Colonic mucosa (tissue), 4 donors: ENCODE results near the gene GNB1L. TPM values are rescaled to one million over a fixed set of nuclear protein-coding genes. Genes with fewer than 3 reads are reported as not detected.

Source experiments
- DNase-seq: peaks from one replicate; pipeline ENCODE4 v3.0.0-alpha.2; 2020
- H3K27ac ChIP-seq: fragments of 200-600 bp; one replicate; pipeline ENCODE4 v1.8.0; 2021
- H3K27me3 ChIP-seq: fragments of 200-600 bp; one replicate; pipeline ENCODE4 v1.8.0; 2021
- H3K36me3 ChIP-seq: fragments of 200-600 bp; one replicate; pipeline ENCODE4 v1.8.0; 2021
- H3K4me1 ChIP-seq: fragments of 200-600 bp; one replicate; pipeline ENCODE4 v1.8.0; 2021; ENCODE audit warnings: mild to moderate bottlenecking
- H3K4me3 ChIP-seq: fragments of 200-600 bp; one replicate; pipeline ENCODE4 v1.8.0; 2021
- H3K9ac ChIP-seq, 2 donors: one replicate each; pipeline ENCODE4 v1.7.0; 2013; ENCODE audit warnings: control low read depth in 2 of 2, low read depth in 2 of 2, low read length in 2 of 2
- H3K9me3 ChIP-seq: fragments of 200-600 bp; one replicate; pipeline ENCODE4 v1.8.0; 2021
- intact Hi-C: fragments of 100-400 bp; cut with DNase I; formaldehyde crosslinking; loops from one replicate; pipeline ENCODE4 v1.14.1; 2022
- total RNA-seq, 2 donors: library from RNA; stranded (reverse); fragmentation: NEBNext Ultra II Directional in 1 of 2; extraction: Animal tissue kit (Norgen Biotek cat#: 25700) in 1 of 2; gene quantifications; one replicate each; pipeline ENCODE4 v1.2.1, GENCODE V29; 2021
- TF ChIP-seq, protein P1 (sequence below): fragments of 200-600 bp; IDR thresholded peaks from one replicate; pipeline ENCODE4 v1.8.0; 2022; ENCODE audit warnings: antibody characterized with exemption, mild to moderate bottlenecking
- donor health status: healthy.
- donor health status: DM: no; HTN: no; CAD: no.
- donor health status: DM: no; HTN: no; CAD: no.

The GNB1L gene
- total RNA-seq, 2 donors from 2014 or later = 4.4 to 10.2 TPM

DNA sequence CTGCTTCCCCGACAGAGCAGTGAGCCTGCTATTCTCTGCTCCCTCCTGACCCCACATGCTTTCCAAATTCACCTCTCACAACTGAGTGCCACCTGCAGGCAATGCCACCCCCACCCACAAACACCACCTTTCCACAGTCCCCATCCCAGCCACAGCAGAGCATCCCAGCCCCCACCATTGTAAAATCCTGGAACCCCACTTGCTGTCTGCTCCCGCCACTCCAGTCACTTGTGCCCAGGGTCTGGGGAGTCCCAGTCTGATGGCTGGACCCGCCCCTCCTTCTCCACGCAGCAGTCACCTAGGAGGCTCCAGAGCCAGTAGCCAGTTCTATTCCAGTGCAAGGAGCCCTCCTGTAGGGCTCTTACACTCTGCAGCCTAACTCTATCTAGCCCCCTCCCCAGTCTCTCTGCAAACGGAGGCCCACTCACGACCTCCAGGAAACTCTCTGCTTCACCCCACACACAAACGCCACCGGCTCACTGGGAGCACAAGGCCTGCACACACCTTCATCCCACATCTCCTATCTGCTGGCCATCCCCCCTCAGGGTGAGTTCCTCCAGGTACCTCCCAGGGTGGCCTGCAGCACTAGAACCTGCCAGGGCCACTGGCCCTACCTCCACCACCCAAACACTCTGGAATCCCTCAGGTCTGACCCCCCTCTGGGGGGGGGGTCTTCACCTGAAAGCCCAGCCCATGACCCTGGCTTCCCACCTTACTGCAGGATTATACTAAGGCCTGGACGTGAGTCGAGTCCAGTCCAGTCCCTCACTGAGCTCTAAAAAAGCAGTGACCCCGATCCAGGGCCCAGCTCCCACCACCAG is 1.4 kb downstream of the GNB1L start:
- TF ChIP-seq, protein P1, sequence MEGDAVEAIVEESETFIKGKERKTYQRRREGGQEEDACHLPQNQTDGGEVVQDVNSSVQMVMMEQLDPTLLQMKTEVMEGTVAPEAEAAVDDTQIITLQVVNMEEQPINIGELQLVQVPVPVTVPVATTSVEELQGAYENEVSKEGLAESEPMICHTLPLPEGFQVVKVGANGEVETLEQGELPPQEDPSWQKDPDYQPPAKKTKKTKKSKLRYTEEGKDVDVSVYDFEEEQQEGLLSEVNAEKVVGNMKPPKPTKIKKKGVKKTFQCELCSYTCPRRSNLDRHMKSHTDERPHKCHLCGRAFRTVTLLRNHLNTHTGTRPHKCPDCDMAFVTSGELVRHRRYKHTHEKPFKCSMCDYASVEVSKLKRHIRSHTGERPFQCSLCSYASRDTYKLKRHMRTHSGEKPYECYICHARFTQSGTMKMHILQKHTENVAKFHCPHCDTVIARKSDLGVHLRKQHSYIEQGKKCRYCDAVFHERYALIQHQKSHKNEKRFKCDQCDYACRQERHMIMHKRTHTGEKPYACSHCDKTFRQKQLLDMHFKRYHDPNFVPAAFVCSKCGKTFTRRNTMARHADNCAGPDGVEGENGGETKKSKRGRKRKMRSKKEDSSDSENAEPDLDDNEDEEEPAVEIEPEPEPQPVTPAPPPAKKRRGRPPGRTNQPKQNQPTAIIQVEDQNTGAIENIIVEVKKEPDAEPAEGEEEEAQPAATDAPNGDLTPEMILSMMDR = no peak
- no peak overlapping the region for H3K27ac ChIP-seq
- no peaks in the 10 kb centered on the region for H3K9me3 ChIP-seq
- peak overlapping the region; percentile 99 for H3K4me3 ChIP-seq
- intact Hi-C loops = no loop called here
- peaks cover 16% of the 10 kb centered on the region for H3K4me1 ChIP-seq
- DNase-seq = peak; percentile 16
- no peaks in the 10 kb centered on the region for H3K36me3 ChIP-seq
- H3K27me3 ChIP-seq = no peaks in the 10 kb centered on the region
- H3K9ac ChIP-seq = peak overlapping the region; percentile 81 to 89

DNA sequence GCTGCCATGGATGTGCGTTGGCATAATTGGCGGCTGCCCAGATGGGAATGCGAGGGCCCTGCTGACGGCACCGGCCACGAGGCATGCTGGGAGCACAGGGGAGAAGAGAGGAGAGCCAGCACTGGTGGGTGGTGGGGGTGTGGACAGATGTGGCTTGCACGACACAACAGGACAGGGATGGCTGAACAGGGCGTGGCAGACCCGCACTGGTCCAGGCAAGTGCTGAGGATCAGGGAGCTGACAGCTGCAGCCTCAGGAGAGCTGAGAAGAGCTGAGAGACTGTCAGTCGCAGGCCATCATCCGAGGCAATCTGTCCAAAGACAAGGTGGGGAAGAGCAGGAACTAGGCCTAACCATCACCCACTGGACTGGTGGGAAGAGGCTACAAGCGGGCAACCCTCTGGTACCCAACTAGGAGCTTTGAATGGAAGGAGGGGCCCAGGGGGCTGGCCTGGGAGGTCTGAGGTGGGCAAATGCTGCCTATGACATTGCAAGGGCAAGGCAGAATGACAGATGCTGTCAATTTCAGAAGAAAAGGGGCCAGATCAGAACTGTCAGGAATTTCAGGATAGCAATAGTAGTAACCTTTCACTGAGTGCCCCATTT is 2.4 kb downstream of the GNB1L start:
- DNase-seq = no peak
- Histone ChIP-seq H3K27me3 (no peaks in the 10 kb centered on the region), H3K9me3 (no peaks in the 10 kb centered on the region), H3K36me3 (no peaks in the 10 kb centered on the region), H3K9ac (peak overlapping the region in 1 of 2 donors; percentile 4), H3K27ac (no peak overlapping the region), H3K4me3 (no peak overlapping the region), H3K4me1 (peaks cover 16% of the 10 kb centered on the region)
- intact Hi-C loops = no loop called here
- TF ChIP-seq, protein P1 = no peak

DNA sequence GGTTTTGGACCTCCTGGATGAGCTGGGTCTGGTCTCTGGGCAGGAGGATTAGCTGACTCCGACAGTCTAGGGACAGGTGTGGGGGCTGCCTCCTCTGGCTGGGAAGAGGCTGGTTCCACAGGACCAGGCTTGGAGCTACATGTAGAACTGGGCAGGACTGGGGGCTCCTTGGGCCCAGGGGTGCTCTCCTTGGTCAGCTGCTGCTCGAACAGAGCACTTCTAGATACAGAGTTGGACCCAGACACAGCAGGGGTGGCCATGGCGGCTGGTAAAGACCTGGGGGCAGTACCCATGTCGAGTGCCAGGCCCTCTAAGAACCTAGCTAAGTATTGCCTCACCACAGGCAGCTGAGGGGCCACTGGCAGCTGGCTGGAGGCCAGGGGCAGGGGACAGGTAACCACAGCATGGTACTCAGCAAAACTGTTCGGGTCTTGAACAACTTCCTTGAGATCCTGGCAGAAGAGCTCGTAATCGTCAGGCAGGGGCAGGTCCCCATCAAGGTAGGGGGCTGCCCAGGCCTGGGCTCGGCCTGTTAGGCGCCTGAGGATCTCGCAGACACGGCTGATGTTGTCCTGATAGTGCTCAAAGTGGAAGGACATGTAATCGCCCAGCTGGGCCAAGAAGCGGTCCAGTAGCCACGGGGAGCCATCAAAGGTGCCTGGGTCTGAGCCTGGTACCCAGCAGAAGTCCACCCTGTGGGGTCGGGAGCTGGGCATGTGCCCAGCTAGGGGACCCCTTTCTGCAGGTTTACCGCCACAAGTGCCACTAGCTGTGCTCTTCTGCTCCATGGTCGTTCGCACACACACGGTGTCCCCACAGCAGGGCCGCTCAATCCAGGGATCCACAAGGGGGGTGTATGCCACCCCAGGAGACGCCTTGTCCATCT is 3.1 kb downstream of the GNB1L start:
- Histone ChIP-seq H3K36me3 (no peaks in the 10 kb centered on the region), H3K9me3 (no peaks in the 10 kb centered on the region), H3K4me3 (no peak overlapping the region), H3K4me1 (peaks cover 16% of the 10 kb centered on the region), H3K27ac (no peak overlapping the region), H3K9ac (no peak overlapping the region), H3K27me3 (no peaks in the 10 kb centered on the region)
- DNase-seq = peak; percentile 16
- intact Hi-C loops = no loop called here
- TF ChIP-seq, protein P1 = no peak

DNA sequence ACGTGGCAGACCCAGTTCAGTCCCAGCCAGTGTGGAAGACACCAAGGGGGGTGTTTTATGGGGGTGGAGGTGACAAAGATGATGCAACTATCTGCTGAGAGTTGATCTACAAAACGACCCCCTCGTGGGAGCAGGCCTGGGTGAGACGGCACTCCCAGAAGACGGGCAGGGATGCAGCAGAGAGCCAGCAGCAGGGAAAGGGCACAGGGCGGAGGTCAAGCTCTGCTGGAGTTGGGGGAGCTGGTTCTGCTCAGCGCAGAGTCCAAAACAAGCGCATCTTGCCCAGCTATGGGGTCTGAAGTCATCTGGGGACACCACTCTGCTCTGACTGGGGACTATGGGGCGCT is 3.9 kb downstream of the GNB1L start:
- Histone ChIP-seq H3K9me3 (no peaks in the 10 kb centered on the region), H3K4me3 (no peak overlapping the region), H3K27me3 (no peaks in the 10 kb centered on the region), H3K9ac (no peak overlapping the region), H3K4me1 (peaks cover 14% of the 10 kb centered on the region), H3K27ac (no peak overlapping the region), H3K36me3 (no peaks in the 10 kb centered on the region)
- TF ChIP-seq, protein P1 = no peak
- DNase-seq = no peak
- intact Hi-C loops = no loop called here
